NCI-H1694 (cell line): Measurements from ENCODE around the gene METTL24.
"Not testable (repeated sequence)": the region's sequence is repeated elsewhere in the genome, so short reads cannot be mapped to it uniquely, and the experiment has no call there.

Source experiments
- DNase-seq: peaks from one replicate; lab custom pipeline; 2025; lab: John Stamatoyannopoulos, UW

Gene METTL24

DNA sequence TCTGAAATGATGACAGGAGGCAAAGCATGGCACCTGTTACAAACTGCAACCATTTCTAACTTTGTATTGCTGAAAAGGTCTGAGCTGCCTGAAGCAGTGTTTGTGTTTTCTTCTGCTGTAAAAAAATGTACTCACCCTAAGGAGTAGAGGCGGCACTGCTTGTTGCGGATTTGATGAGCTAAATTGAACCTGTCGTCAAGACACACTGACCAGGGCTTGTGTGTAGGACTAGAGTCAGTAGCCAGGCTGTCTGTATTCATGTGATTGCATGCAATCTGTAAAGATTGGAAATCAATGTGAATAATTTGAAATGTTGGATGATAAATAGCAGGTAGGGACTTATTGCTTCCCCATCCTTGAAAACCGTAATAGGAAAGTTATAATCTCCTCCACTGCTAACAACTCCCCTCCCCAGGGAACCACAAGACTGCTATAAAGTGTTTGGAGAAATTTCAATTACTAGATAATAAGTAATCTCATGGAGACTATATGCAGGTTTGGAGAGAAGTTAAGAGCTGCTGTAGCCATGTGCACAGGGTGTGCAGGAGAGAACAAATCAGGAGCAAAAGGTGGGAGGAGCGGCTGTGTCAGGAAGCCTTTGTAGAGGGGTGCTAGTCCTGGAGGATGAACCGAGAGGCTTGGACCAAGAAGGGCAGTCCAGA, 42.8 kb downstream of the METTL24 start:
- DNase-seq = no peak

DNA sequence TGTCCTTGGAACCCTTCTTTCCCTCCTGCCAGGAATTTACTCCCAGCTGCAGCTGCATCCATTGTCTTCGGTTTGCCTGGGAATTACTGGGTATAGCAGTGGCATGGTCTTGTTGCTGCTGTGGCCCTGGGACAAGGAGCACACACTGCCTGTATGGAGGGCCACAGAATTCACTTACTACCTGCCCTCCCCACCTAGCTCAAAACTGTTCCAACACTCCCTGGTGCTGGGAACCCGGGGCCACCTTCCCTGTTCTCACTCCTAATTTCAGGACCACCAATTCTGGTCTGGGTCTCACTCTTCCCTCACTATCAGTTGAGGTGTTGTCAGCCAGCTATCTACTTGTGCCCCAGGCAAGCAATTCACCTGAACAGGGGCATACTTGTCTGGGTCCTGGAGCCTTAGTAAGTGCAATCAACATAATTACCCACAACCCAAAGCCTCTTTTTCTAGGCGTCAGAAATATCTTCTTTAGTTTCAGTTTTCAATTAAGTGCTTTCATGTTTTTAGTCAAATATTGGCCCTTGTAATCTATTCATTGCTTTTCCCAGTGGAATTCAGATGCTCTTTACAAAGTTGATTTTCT, 47.2 kb downstream of the METTL24 start:
- DNase-seq = no peak

GRCh38 chr6:110309432-110309831, 48.7 kb downstream of the METTL24 start:
- DNase-seq = not testable (repeated sequence)

DNA sequence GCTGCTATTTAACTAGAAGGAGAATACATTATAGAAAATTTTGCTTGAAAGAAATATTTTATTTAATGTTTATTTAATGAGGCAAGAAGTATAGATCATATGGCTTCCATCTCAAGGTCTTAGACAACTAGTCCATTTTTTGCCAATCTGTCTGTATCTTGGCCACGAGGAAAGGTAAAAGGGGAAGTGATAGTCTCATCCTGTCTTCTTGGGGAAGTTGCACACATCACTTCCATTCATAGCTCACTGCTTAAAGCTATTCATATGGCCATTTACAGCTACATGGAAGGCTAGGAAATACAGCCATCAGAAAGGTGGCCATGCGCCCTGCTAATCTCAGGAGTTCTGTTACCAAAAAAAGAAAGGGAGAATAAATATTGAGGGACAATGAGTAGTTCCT, 50.8 kb downstream of the METTL24 start:
- DNase-seq = no peak

- not testable (repeated sequence) for DNase-seq
These were observed 52.3 kb downstream of the METTL24 start for GRCh38 chr6:110305832-110306231.

GRCh38 chr6:110303692-110304091, 54.5 kb downstream of the METTL24 start:
- DNase-seq = not testable (repeated sequence)

GRCh38 chr6:110298916-110299315, 59.2 kb downstream of the METTL24 start:
- no peak for DNase-seq

DNA sequence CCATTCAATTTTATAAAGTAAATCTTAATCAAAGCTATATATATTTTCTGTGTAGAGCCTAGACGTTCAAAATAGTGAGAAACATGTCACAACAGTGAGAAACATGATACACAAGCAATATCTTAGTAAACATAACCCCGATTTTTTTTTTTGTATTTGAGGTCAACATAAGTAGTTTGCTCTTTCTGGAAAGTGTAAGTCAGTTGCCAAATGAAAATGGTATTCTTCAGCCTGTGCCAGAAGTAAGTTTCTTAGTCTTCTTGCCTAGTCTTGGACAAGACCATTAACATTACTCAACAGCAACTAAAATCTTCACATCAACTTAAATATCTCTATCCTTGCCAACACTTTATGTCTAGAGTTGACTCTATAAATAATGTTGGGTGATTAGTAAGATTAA, 59.7 kb downstream of the METTL24 start:
- DNase-seq = no peak

DNA sequence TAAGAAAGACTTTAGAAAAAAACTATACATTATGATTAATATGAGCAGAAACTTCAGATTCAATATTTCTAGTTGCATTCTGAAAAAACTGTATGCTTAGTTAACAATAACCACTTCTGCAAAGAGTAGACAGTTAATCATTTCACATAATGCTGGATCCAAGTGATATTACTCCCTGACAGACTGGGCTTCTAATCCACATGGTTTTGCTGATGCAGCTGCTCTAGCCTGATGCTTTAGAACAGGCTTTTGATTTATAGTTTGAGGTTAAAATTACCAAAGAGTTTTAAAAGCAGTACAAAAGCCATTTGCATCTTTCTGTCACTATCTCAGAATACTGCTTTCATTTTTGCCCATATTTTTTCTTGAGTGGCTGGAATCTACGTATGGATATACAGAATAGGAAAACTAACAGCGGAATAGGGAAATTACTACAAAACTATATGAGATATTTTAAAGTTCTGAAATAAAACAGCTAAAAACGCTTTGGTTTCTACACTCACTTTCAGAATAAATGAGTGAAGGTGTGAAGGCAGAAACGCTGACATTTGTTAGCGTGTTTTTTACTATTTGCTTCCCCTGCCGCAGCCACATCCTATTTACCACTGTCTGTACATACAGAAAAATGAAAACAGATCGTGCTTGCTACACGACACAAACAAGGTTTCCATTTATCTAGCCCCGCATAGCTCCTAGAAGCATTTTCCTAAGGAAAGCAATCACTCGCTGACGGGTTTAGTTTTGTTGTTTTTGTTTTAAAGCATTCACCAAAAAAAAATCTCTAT, 61.7 kb downstream of the METTL24 start:
- DNase-seq = no peak

DNA sequence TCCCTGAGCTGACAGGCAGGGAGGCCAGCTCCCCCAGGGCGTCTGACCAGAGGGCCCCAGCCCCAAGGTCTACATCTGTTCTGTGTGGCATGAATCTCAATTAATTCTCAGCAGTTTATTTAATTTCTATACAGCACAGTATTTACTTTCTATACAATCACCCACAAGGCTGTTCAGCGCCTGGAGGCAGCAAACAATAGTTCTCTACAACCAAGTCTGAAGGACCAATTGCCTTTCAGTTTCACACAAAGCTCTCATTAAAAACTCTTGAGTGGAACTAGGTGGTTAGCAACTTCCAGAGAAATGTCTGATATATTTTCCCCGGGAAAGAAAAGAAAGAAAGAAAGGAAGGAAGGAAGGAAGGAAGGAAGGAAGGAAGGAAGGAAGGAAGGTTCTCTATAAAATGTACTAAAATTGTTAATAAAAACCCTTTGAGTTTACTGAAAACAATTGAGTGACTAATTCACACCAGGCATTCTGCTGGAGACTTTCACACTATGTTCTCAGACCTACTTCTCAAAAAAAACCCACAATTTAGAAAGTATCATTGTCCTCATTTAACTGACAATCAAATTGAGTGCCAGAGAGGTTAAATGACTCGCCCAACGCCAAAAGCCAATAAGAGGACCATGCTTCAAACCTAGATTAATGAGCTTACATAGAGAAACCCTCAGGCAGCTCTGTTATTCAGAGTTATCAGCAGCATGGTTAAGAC, 62.5 kb downstream of the METTL24 start:
- DNase-seq = no peak

DNA sequence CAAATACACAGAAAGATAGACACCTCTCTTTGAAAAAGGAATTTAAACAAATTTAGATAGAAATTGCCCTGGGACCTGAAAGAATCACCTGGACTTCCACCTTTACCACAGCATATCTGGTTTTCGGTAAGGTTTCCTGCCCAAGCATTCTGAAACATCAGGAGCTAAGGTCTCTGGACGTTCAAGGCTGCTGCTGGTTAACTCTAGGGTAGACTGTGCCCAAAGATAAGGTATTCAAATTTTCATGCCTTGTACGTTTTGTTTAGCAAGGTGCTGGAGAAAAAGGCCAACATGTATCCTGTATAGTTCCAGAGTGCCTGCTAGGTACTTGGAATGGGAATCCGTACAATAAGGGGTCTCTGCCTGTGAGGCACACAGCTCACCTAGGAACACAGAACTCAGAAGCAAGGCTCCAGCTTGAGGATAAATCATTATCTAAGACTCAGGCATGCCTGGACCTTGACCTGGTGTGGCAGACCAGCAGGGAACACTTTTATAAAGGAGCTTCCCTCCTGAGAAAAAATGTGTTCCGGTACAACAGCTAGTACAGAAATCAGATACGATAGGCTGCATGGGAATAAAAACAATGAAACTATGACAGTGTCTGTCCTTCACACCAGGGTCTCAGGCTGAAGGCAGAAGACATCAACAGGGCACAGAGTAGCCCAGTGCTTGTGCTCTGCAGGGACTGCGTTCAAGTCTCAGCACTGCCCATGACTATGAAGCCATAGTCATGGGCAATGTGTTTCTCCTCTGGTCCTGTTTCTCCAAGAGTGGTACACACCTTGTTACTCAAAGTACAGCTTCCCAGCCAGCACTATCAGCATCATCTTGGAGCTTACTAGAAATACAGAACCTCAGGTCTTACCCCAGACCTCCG, 70.4 kb downstream of the METTL24 start:
- no peak for DNase-seq

DNA sequence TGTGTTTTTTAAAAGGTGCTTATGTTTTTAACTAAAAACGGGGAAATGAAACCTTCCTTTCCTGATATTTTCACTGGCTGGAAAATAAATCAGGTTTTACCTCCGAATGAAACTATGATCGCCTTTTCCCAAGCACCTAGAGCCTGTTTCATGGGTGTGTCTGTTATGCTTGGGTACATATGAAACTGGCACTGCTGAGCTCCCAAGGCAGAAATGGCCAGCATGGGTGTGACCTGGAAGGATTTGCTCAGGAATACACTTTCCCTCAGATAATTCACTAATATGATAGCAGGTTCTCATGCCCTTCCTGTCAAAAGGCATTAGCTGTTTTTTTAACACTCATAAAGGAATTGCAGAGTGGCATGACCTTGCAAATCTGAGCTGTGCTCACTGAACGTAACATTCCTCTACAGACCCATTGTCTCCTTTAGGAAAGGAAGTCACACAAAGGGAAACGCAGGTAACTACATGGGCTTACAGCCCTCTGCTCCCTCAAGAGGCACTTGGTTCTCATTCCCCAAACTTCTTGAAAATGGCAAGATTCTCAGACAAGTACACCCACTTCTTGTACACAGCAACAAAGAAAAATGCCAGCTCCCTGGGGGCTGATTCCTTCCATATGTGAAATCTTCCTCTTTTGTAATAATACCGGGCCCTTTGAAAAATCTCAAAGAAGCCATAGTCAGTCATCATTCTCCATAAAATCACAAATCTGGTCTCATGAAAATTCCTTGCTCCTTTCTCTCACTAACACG, 72.7 kb downstream of the METTL24 start:
- DNase-seq = no peak

- no peak for DNase-seq
These were observed 73.3 kb downstream of the METTL24 start for GRCh38 chr6:110284855-110285254.

GRCh38 chr6:110283657-110284056, 74.5 kb downstream of the METTL24 start:
- no peak for DNase-seq

- no peak for DNase-seq
These were observed 75.7 kb downstream of the METTL24 start for GRCh38 chr6:110282412-110282811.

GRCh38 chr6:110277100-110277665, 81.0 kb downstream of the METTL24 start:
- DNase-seq = no peak

GRCh38 chr6:110272781-110273180, 85.4 kb downstream of the METTL24 start:
- DNase-seq = not testable (repeated sequence)

DNA sequence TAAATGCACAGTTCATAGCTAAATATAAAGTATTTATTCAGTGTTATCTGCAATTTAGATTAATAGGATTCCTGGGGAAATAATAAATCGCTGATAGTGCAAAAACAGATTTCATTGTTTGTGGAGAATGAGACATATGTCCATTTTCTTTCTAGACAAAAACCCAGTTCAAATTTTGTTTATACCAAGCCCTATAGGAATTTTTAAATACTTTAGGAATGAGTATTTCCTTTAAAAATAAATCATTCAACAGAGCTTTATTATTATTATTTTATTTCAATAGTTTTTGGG, 86.5 kb downstream of the METTL24 start:
- DNase-seq = no peak

GRCh38 chr6:110270165-110270564, 88.0 kb downstream of the METTL24 start:
- DNase-seq = no peak

DNA sequence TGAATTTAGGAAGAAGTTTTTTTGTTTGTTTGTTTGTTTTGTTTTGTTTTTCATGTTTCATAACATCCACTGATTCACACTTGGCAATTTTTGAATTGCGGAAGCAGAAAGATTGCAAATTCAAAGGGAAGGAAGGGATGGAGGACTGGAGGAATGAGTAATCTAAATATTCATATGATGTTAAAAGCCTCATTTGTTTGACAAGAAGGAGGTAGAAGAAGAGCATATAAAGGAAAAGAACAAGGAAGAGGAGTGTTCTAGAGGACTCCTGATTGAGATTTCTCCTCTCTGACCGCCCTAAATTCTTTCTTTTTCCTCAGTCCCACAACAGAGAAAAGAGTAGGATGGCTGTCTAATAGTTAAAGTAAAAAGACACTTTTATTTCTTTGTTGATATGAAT, 88.5 kb downstream of the METTL24 start:
- DNase-seq = no peak

GRCh38 chr6:110266996-110267395, 91.2 kb downstream of the METTL24 start:
- DNase-seq = no peak
